Measurements from ENCODE around the gene NFIX.

NFIX gene

GRCh38 chr19:13122980-13123957, 128.0 kb downstream of the NFIX start:
- DNase-seq (ENCODE audit: low read depth in 2 of 2) = no peak

- no peak for DNase-seq (ENCODE audit: low read depth in 2 of 2)
Measured at GRCh38 chr19:13127051-13127450, 131.8 kb downstream of the NFIX start.

- DNase-seq (ENCODE audit: low read depth in 2 of 2) = no peak
Measured at GRCh38 chr19:13127811-13128575, 132.7 kb downstream of the NFIX start.

GRCh38 chr19:13128583-13128982, 133.3 kb downstream of the NFIX start:
- no peak for DNase-seq (ENCODE audit: low read depth in 2 of 2)

- DNase-seq (ENCODE audit: low read depth in 2 of 2) = no peak
Measured at GRCh38 chr19:13129384-13129783, 134.1 kb downstream of the NFIX start.

GRCh38 chr19:13130886-13131490, 135.7 kb downstream of the NFIX start:
- DNase-seq (ENCODE audit: low read depth in 2 of 2) = no peak

GRCh38 chr19:13132471-13133180, 137.4 kb downstream of the NFIX start:
- peak in 1 of 2 donors; percentile 63 for DNase-seq (ENCODE audit: low read depth in 2 of 2)

- DNase-seq (ENCODE audit: low read depth in 2 of 2) = no peak
Measured at GRCh38 chr19:13133241-13133870, 138.1 kb downstream of the NFIX start.

GRCh38 chr19:13134626-13135025, 139.4 kb downstream of the NFIX start:
- DNase-seq (ENCODE audit: low read depth in 2 of 2) = no peak

- no peak for DNase-seq (ENCODE audit: low read depth in 2 of 2)
Measured at GRCh38 chr19:13135068-13136062, 140.1 kb downstream of the NFIX start.

GRCh38 chr19:13137290-13137794, 142.1 kb downstream of the NFIX start:
- DNase-seq (ENCODE audit: low read depth in 2 of 2) = no peak

- no peak for DNase-seq (ENCODE audit: low read depth in 2 of 2)
Measured at GRCh38 chr19:13138171-13138915, 143.1 kb downstream of the NFIX start.

GRCh38 chr19:13138916-13139198, 143.6 kb downstream of the NFIX start:
- DNase-seq (ENCODE audit: low read depth in 2 of 2) = no peak

GRCh38 chr19:13139633-13140311, 144.5 kb downstream of the NFIX start:
- no peak for DNase-seq (ENCODE audit: low read depth in 2 of 2)

- DNase-seq (ENCODE audit: low read depth in 2 of 2) = no peak
Measured at GRCh38 chr19:13146763-13147563, 151.7 kb downstream of the NFIX start.

Measured in activated CD8-positive, alpha-beta memory T cell treated with anti-CD3 and anti-CD28 coated beads for 4 hours (primary cell).